ENCODE data around the gene POLR2E.

The POLR2E gene

DNA sequence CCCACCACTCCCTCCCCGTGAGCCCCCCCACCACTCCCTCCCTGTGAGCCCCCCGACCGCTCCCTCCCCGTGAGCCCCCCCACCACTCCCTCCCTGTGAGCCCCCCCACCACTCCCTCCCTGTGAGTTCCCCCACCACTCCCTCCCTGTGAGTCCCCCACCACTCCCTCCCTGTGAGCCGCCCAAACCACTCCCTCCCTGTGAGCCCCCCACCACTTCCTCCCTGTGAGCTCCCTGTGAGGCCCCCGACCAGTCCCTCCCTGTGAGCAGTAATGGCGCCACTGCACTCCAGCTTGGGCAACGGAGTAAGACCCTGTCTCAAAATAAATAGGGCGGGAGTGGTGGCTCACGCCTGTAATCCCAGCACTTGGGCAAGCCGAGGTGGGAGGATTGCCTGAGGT, 45.4 kb downstream of the POLR2E start:
- H3K36me3 ChIP-seq (ENCODE audit: control insufficient read depth, insufficient read depth, low read length) = no peaks in the 10 kb centered on the region
- no peaks in the 10 kb centered on the region for H3K9me3 ChIP-seq (ENCODE audit: control insufficient read depth, low read length)
- H3K27ac ChIP-seq (ENCODE audit: low read depth, low read length, severe bottlenecking) = no peak overlapping the region
- 60 to 74% methylated on average over 3 of the region's 11 CpGs for WGBS, 2 experiments (ENCODE audit: insufficient coverage in 2 of 2)
- no peaks in the 10 kb centered on the region for H3K4me1 ChIP-seq (ENCODE audit: control insufficient read depth, insufficient read depth, low read length, poor library complexity, severe bottlenecking)
- H3K4me3 ChIP-seq (ENCODE audit: extremely low read depth, insufficient read depth, low read length, poor library complexity, severe bottlenecking) = no peak overlapping the region

- Histone ChIP-seq H3K9me3 (ENCODE audit: control insufficient read depth, low read length) (no peaks in the 10 kb centered on the region), H3K36me3 (ENCODE audit: control insufficient read depth, insufficient read depth, low read length) (no peaks in the 10 kb centered on the region), H3K27ac (ENCODE audit: low read depth, low read length, severe bottlenecking) (no peak overlapping the region), H3K4me1 (ENCODE audit: control insufficient read depth, insufficient read depth, low read length, poor library complexity, severe bottlenecking) (no peaks in the 10 kb centered on the region), H3K4me3 (ENCODE audit: extremely low read depth, insufficient read depth, low read length, poor library complexity, severe bottlenecking) (no peak overlapping the region)
- 94 to 95% methylated on average over 4 to 13 of the region's 17 CpGs for WGBS, 2 experiments (ENCODE audit: insufficient coverage in 2 of 2)
Measured at GRCh38 chr19:1049106-1049505, 46.1 kb downstream of the POLR2E start.

GRCh38 chr19:1047696-1048147, 47.5 kb downstream of the POLR2E start:
- H3K9me3 ChIP-seq (ENCODE audit: control insufficient read depth, low read length) = no peaks in the 10 kb centered on the region
- H3K27ac ChIP-seq (ENCODE audit: low read depth, low read length, severe bottlenecking) = no peak overlapping the region
- 87 to 92% methylated on average over 17 to 20 of the region's 20 CpGs for WGBS, 2 experiments (ENCODE audit: insufficient coverage in 2 of 2)
- no peak overlapping the region for H3K4me3 ChIP-seq (ENCODE audit: extremely low read depth, insufficient read depth, low read length, poor library complexity, severe bottlenecking)
- no peaks in the 10 kb centered on the region for H3K4me1 ChIP-seq (ENCODE audit: control insufficient read depth, insufficient read depth, low read length, poor library complexity, severe bottlenecking)
- H3K36me3 ChIP-seq (ENCODE audit: control insufficient read depth, insufficient read depth, low read length) = no peaks in the 10 kb centered on the region

DNA sequence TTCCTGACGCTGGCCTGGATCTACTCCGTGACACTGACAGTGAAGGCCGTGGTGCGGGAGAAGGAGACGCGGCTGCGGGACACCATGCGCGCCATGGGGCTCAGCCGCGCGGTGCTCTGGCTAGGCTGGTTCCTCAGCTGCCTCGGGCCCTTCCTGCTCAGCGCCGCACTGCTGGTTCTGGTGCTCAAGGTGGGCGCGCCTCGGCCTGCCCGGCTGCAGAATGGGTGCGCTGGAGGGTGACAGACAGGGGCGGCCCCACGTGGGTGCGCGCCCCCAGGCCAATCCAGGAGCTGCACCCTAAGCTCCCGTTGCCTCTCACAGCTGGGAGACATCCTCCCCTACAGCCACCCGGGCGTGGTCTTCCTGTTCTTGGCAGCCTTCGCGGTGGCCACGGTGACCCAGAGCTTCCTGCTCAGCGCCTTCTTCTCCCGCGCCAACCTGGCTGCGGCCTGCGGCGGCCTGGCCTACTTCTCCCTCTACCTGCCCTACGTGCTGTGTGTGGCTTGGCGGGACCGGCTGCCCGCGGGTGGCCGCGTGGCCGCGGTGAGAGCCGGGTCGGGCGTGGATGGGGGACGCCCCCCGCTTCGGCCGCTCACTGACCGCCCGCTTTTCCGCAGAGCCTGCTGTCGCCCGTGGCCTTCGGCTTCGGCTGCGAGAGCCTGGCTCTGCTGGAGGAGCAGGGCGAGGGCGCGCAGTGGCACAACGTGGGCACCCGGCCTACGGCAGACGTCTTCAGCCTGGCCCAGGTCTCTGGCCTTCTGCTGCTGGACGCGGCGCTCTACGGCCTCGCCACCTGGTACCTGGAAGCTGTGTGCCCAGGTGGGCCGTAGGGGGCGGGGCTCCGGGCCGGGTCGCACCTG, 48.1 kb downstream of the POLR2E start:
- no peaks in the 10 kb centered on the region for H3K36me3 ChIP-seq (ENCODE audit: control insufficient read depth, insufficient read depth, low read length)
- WGBS, 2 experiments (ENCODE audit: insufficient coverage in 2 of 2) = 96% methylated on average over 69 to 76 of the region's 77 CpGs
- no peak overlapping the region for H3K4me3 ChIP-seq (ENCODE audit: extremely low read depth, insufficient read depth, low read length, poor library complexity, severe bottlenecking)
- no peak overlapping the region for H3K27ac ChIP-seq (ENCODE audit: low read depth, low read length, severe bottlenecking)
- H3K9me3 ChIP-seq (ENCODE audit: control insufficient read depth, low read length) = no peaks in the 10 kb centered on the region
- no peaks in the 10 kb centered on the region for H3K4me1 ChIP-seq (ENCODE audit: control insufficient read depth, insufficient read depth, low read length, poor library complexity, severe bottlenecking)

DNA sequence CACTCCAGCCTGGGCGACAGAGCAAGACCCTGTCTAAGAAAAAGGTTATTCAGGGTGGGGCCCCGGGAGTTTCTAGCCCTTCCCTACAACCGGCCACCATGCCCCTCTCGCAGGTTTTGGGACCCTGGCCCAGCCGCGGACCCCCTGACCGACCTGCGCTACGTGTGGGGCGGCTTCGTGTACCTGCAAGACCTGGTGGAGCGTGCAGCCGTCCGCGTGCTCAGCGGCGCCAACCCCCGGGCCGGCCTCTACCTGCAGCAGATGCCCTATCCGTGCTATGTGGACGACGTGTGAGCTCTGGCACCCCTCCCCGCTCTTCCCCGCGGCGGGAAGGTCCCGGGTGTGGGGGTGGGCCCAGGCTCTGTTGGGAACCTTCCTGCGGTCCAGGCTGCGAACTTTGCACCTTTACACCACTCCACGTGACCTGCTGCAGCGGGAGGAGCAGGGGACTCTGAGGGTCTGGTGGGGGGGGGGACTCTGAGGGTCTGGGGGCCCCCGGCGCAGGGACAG, 49.0 kb downstream of the POLR2E start:
- Histone ChIP-seq H3K4me3 (ENCODE audit: extremely low read depth, insufficient read depth, low read length, poor library complexity, severe bottlenecking) (no peak overlapping the region), H3K9me3 (ENCODE audit: control insufficient read depth, low read length) (no peaks in the 10 kb centered on the region), H3K4me1 (ENCODE audit: control insufficient read depth, insufficient read depth, low read length, poor library complexity, severe bottlenecking) (peaks cover 3% of the 10 kb centered on the region), H3K36me3 (ENCODE audit: control insufficient read depth, insufficient read depth, low read length) (no peaks in the 10 kb centered on the region), H3K27ac (ENCODE audit: low read depth, low read length, severe bottlenecking) (no peak overlapping the region)
- WGBS, 2 experiments (ENCODE audit: insufficient coverage in 2 of 2) = 95 to 96% methylated on average over 30 to 31 of the region's 33 CpGs

DNA sequence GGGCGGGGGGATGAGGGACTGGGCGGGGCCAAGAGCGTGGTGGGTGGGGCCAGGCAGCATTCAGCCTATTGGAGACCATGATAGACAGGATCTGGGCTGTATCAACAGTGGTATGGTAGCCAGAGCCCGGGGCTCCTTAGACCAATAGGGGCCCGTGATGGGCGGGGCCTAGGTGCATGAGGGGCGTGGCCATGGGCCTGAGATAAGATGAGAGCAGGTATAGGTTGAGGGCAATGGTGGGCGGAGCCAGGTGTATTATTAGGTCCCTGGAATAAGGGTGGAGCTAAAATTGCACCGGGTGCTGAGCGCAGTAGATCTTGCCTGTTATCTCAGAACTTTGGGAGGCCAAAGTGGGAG, 50.0 kb downstream of the POLR2E start:
- 59 to 72% methylated on average over 6 to 9 of the region's 10 CpGs for WGBS, 2 experiments (ENCODE audit: insufficient coverage in 2 of 2)
- Histone ChIP-seq H3K27ac (ENCODE audit: low read depth, low read length, severe bottlenecking) (no peak overlapping the region), H3K4me1 (ENCODE audit: control insufficient read depth, insufficient read depth, low read length, poor library complexity, severe bottlenecking) (peaks cover 7% of the 10 kb centered on the region), H3K36me3 (ENCODE audit: control insufficient read depth, insufficient read depth, low read length) (no peaks in the 10 kb centered on the region), H3K9me3 (ENCODE audit: control insufficient read depth, low read length) (no peaks in the 10 kb centered on the region), H3K4me3 (ENCODE audit: extremely low read depth, insufficient read depth, low read length, poor library complexity, severe bottlenecking) (no peak overlapping the region)

GRCh38 chr19:1042689-1043511, 52.3 kb downstream of the POLR2E start:
- H3K27ac ChIP-seq (ENCODE audit: low read depth, low read length, severe bottlenecking) = no peak overlapping the region
- H3K4me1 ChIP-seq (ENCODE audit: control insufficient read depth, insufficient read depth, low read length, poor library complexity, severe bottlenecking) = peaks cover 7% of the 10 kb centered on the region
- no peak overlapping the region for H3K4me3 ChIP-seq (ENCODE audit: extremely low read depth, insufficient read depth, low read length, poor library complexity, severe bottlenecking)
- H3K36me3 ChIP-seq (ENCODE audit: control insufficient read depth, insufficient read depth, low read length) = peaks cover 10% of the 10 kb centered on the region
- whole genome bisulfite sequencing, 2 experiments (ENCODE audit: insufficient coverage in 2 of 2) = 87% methylated on average over 13 to 18 of the region's 23 CpGs
- no peaks in the 10 kb centered on the region for H3K9me3 ChIP-seq (ENCODE audit: control insufficient read depth, low read length)

DNA sequence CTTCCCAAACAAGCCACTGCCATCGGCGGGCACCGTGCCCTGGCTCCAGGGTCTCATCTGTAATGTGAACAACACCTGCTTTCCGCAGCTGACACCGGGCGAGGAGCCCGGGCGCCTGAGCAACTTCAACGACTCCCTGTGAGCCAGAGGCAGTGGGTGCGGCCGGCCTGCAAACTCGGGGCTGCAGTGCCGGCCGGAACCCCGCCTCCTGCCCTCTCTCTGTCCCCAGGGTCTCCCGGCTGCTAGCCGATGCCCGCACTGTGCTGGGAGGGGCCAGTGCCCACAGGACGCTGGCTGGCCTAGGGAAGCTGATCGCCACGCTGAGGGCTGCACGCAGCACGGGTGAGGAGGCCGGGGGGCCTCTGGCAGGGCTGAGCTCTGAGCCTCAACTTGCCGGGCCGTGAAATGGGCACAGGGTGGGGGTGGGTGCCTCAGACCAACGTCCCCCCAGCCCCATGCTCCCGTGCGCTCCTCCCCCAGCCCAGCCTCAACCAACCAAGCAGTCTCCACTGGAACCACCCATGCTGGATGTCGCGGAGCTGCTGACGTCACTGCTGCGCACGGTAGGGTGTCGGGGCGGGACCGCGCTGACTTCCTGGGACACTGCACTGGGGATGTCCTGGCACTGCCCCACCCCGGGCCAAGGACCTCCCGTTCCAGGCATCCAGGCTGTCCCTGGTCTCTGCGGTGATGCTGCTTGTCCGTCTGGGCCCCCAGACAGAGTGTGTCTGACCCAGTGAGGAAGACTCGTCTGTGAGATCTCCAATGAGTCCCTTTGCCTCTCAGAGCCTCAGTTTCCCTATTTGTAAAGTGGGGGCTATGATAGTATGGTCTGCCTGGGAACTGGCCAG, 53.1 kb downstream of the POLR2E start:
- peaks cover 7% of the 10 kb centered on the region for H3K4me1 ChIP-seq (ENCODE audit: control insufficient read depth, insufficient read depth, low read length, poor library complexity, severe bottlenecking)
- peaks cover 16% of the 10 kb centered on the region for H3K36me3 ChIP-seq (ENCODE audit: control insufficient read depth, insufficient read depth, low read length)
- H3K9me3 ChIP-seq (ENCODE audit: control insufficient read depth, low read length) = no peaks in the 10 kb centered on the region
- WGBS, 2 experiments (ENCODE audit: insufficient coverage in 2 of 2) = 93 to 95% methylated on average over 31 to 42 of the region's 43 CpGs
- H3K4me3 ChIP-seq (ENCODE audit: extremely low read depth, insufficient read depth, low read length, poor library complexity, severe bottlenecking) = no peak overlapping the region
- H3K27ac ChIP-seq (ENCODE audit: low read depth, low read length, severe bottlenecking) = no peak overlapping the region

DNA sequence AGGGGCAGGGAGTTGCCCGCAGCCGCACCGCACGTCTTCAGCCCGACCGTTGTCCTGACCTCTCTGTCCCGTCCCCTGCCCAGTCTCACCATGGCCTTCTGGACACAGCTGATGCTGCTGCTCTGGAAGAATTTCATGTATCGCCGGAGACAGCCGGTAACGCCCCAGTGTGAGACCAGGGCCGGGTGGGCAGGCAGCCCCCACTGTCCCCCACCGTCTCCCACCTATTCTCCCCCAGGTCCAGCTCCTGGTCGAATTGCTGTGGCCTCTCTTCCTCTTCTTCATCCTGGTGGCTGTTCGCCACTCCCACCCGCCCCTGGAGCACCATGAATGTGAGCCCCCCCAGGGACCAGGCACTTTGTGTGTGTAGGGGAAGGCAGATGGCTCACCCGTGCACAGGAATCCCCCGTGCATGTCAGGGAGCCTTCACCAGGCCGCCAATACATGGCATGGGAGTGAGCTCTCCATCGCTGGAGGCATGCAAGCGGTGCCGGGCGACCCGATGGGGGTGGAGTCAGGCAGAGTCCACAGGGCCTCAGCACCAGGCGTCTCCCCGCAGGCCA, 53.8 kb downstream of the POLR2E start:
- 48 to 52% methylated on average over 24 to 26 of the region's 26 CpGs for WGBS, 2 experiments (ENCODE audit: insufficient coverage in 2 of 2)
- peaks cover 21% of the 10 kb centered on the region for H3K36me3 ChIP-seq (ENCODE audit: control insufficient read depth, insufficient read depth, low read length)
- H3K27ac ChIP-seq (ENCODE audit: low read depth, low read length, severe bottlenecking) = no peak overlapping the region
- H3K9me3 ChIP-seq (ENCODE audit: control insufficient read depth, low read length) = no peaks in the 10 kb centered on the region
- H3K4me3 ChIP-seq (ENCODE audit: extremely low read depth, insufficient read depth, low read length, poor library complexity, severe bottlenecking) = peak overlapping the region; percentile 65
- H3K4me1 ChIP-seq (ENCODE audit: control insufficient read depth, insufficient read depth, low read length, poor library complexity, severe bottlenecking) = peaks cover 7% of the 10 kb centered on the region

Data from mesodermal cell (in vitro differentiated cells).